GM18505 (cell line): ENCODE measurements around the gene ILK.

Experiments
- ATAC-seq: cut with Tn5 transposase; IDR thresholded peaks from one replicate; pipeline ENCODE4 v1.9.1; 2021; ENCODE audit not compliant: unreplicated experiment
- POLR2A ChIP-seq: IDR thresholded peaks from 4 replicates; pipeline ENCODE4 v1.6.1; 2011; ENCODE audit warnings: borderline replicate concordance; ENCODE audit not compliant: insufficient read depth, insufficient read length; ENCODE audit errors: extremely low read depth

Gene ILK

GRCh38 chr11:6625832-6626420, 22.4 kb downstream of the ILK start:
- no peak for TF ChIP-seq POLR2A
- ATAC-seq: no peak

- TF ChIP-seq POLR2A: no peak
- peak; percentile 8 for ATAC-seq
Measured at GRCh38 chr11:6626971-6627761, 23.6 kb downstream of the ILK start.

- peak; percentile 65 for ATAC-seq
Measured at GRCh38 chr11:6627762-6628241, 24.2 kb downstream of the ILK start.

DNA sequence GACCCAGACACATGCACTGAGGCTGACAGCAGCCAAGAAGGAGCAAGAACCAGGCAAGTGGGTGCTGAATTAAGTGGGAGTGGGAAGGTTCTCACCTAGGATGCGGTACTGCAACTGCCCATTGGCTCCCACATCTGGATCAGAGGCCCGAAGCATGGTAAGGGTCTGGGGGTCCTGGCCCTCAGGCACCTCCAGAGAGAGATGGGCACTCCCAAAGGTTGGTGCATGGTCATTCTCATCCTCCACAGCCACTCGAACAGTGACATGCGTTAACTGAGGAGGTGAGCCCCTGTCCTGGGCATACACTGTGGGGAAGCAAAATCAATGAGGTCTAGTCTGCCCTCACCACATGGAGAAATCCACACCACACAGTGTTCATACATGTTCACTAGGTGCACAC, 25.0 kb downstream of the ILK start:
- TF ChIP-seq POLR2A: no peak
- ATAC-seq: no peak

More at GRCh38 chr11:6627762-6628241, 24.2 kb downstream of the ILK start:
- no peak for TF ChIP-seq POLR2A

- no peak for TF ChIP-seq POLR2A
- ATAC-seq: no peak
Measured at GRCh38 chr11:6629573-6629891, 26.0 kb downstream of the ILK start.

DNA sequence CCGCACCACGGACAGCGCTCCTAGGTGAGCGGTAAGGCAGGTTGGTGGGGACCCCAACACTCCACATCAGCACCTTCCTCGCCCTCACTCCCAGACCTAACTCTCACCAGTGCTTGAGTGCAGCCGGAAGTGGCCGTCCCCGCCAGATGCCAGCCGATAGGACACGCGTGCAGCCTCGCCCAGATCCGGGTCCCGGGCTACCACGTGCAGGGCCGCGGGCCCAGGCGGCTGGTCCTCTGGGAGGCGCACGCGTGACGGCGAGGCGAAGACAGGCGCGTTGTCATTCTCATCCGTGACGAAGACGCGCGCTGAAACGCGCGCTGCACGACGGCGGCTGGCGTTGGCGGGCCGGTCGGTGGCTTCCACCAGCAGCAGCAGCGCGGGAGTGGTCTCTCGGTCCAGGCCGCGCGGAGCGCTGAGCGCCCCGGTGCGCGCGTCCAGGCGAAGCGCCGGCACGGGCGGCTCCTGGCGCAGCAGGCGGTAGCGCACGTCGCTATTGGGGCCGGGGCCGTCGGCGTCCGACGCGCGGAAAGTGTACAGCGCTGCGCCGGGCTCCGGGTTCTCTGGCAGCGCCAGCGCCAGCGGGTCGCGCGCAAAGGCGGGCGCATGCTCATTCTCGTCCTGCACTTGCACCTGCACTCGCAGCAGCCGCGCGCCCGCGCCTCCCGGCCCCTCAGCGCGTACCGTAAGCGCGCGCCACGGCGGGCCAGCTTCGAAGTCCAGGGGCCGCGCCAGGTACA, 26.5 kb downstream of the ILK start:
- TF ChIP-seq POLR2A: no peak
- no peak for ATAC-seq

- ATAC-seq: no peak
Measured at GRCh38 chr11:6630632-6631291, 27.2 kb downstream of the ILK start.

DNA sequence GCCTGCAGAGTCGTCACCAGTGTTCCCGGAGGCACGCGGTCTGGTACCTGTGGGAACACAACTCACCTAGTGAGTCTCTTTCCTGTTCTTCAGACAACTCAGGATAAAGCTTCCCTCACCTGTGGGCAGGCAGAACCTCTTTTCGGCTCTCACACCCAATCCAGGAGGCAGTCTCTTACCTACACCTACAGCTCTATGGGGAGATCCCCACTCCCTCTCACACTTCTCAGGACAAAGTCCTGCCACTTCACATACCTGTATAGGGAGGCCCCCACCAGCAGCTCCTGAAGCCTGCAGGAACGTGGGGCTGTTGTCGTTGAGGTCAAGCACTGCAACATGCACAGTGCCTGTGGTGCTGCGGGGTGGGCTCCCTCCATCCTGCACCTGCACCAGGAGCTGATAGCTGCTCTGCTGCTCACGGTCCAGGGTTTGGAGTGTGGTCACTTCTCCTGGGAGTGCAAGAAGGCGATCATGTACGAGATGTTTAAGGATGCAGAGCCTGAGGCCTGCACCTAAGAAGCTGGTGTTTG, 27.9 kb downstream of the ILK start:
- no peak for TF ChIP-seq POLR2A
- ATAC-seq: no peak

More at GRCh38 chr11:6630632-6631291, 27.2 kb downstream of the ILK start:
- TF ChIP-seq POLR2A: no peak

- TF ChIP-seq POLR2A: no peak
- no peak for ATAC-seq
Measured at GRCh38 chr11:6632116-6633073, 28.8 kb downstream of the ILK start.

- ATAC-seq: no peak
- no peak for TF ChIP-seq POLR2A
Measured at GRCh38 chr11:6633422-6634408, 30.1 kb downstream of the ILK start.

DNA sequence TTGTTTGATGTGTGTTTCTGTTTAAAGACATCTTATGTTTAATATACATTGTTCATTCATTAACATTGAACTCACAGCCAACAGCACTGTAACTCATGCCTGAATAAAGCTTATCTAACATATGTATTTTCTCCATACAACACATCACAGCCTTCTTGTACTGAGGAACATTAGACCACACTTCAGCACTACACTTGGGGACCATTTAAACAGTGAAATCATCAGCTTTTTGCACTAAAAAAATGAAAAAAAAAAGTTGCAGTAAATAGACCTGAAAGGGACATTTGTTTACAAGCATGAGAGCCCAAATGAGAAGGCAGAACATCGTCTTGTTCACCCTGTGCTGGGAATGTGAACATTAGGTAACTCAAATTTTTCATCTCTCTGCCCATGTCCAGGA, 31.0 kb downstream of the ILK start:
- TF ChIP-seq POLR2A: no peak
- no peak for ATAC-seq
